Endothelial cell of umbilical vein (primary cell): ENCODE results near the gene ZNF580. TPM values are rescaled to one million over a fixed set of nuclear protein-coding genes. Genes with fewer than 3 reads are reported as not detected.

ENCODE experiments used
- BruUV-seq: library from RNA; stranded (reverse); fragments of 400-500 nt; replicated peaks from 2 replicates; lab custom pipeline; 2021; lab: Mats Ljungman, UMichigan
- CTCF ChIA-PET: fragments of 300-600, 350-600 bp; sonication (Branson Sonifier 250); formaldehyde crosslinking; loops from one replicate; lab custom pipeline; 2021; ENCODE audit warnings: antibody characterized with exemption, inconsistent platforms; lab: Charles Lee
- POLR2A ChIA-PET: fragments of 300-600, 350-600 bp; sonication (Branson Sonifier 250); formaldehyde crosslinking; loops from one replicate; lab custom pipeline; 2021; ENCODE audit warnings: antibody characterized with exemption, inconsistent platforms; lab: Charles Lee
- DNase-seq: peaks from one replicate; pipeline ENCODE4 v3.0.0-alpha.2; 2011; ENCODE audit warnings: low read depth, low spot score
- FAIRE-seq: peaks from 2 replicates; lab custom pipeline; 2011; peaks lifted over from hg19 to GRCh38; lab: Jason Lieb, UNC
- H2AFZ ChIP-seq: 2 replicates; pipeline ENCODE4 v1.6.0; 2012; ENCODE audit warnings: low read depth, low read length, control low read depth, inconsistent platforms
- H3K27ac ChIP-seq: 2 replicates; pipeline ENCODE4 v1.5.1; 2011; ENCODE audit warnings: low read depth, mild to moderate bottlenecking, control low read depth, low read length, moderate library complexity; ENCODE audit not compliant: insufficient read depth
- H3K27me3 ChIP-seq, 2 experiments: 2 replicates each; pipeline versions ENCODE4 v1.6.0 to v1.6.1; 2011; ENCODE audit warnings: low read length in 2 of 2, mixed read lengths in 1 of 2; ENCODE audit not compliant: control insufficient read depth in 2 of 2, insufficient read depth in 2 of 2
- H3K36me3 ChIP-seq, 2 experiments: 2 replicates in 1 of 2; 3 replicates in 1 of 2; pipeline ENCODE4 v1.5.1; 2011; ENCODE audit warnings: low read length in 2 of 2, mild to moderate bottlenecking in 1 of 2, moderate library complexity in 1 of 2; ENCODE audit not compliant: control insufficient read depth in 2 of 2, insufficient read depth in 2 of 2; ENCODE audit errors: extremely low read depth in 1 of 2
- H3K4me1 ChIP-seq: 3 replicates; pipeline ENCODE4 v1.5.1; 2011; ENCODE audit warnings: mild to moderate bottlenecking, low read length; ENCODE audit not compliant: control insufficient read depth, insufficient read depth; ENCODE audit errors: extremely low read depth
- H3K4me2 ChIP-seq: 2 replicates; pipeline ENCODE4 v1.6.1; 2011; ENCODE audit warnings: low read length, control low read depth, mixed read lengths; ENCODE audit not compliant: insufficient read depth
- H3K4me3 ChIP-seq, 3 experiments: fragments of 200-600 bp in 1 of 3; sonication (generic), shearing (Covaris generic) in 1 of 3; replicated peaks in 1 of 3; 2 replicates each; pipeline ENCODE4 v1.5.1; 2011 to 2016; ENCODE audit warnings: control low read depth in 3 of 3, low read length in 3 of 3, mild to moderate bottlenecking in 2 of 3, inconsistent platforms in 1 of 3, low read depth in 1 of 3, moderate library complexity in 1 of 3; ENCODE audit not compliant: insufficient read depth in 1 of 3
- H3K79me2 ChIP-seq: 2 replicates; pipeline ENCODE4 v1.6.0; 2012; ENCODE audit warnings: low read length, inconsistent platforms; ENCODE audit not compliant: control insufficient read depth, insufficient read depth
- H3K9ac ChIP-seq: replicated peaks from 2 replicates; pipeline ENCODE3; 2011; ENCODE audit warnings: low read length, control low read depth; ENCODE audit not compliant: insufficient read depth; ENCODE audit errors: extremely low read depth
- H3K9me1 ChIP-seq: replicated peaks from 3 replicates; pipeline ENCODE4 v1.6.0; 2011; ENCODE audit warnings: mild to moderate bottlenecking, low read length; ENCODE audit not compliant: control insufficient read depth, insufficient read depth; ENCODE audit errors: extremely low read depth
- H3K9me3 ChIP-seq: replicated peaks from 2 replicates; pipeline ENCODE4 v1.5.1; 2012; ENCODE audit warnings: low read length, inconsistent platforms; ENCODE audit not compliant: control insufficient read depth, insufficient read depth
- H4K20me1 ChIP-seq: replicated peaks from 2 replicates; pipeline ENCODE3; 2011; ENCODE audit warnings: mild to moderate bottlenecking, low read length; ENCODE audit not compliant: control insufficient read depth, insufficient read depth; ENCODE audit errors: extremely low read depth
- EZH2 ChIP-seq: IDR thresholded peaks from 2 replicates; pipeline ENCODE4 v1.6.1; 2012; ENCODE audit warnings: borderline replicate concordance, low read depth, mild to moderate bottlenecking, moderate library complexity, low read length, inconsistent platforms; ENCODE audit not compliant: severe bottlenecking
- FOS ChIP-seq: IDR thresholded peaks from 2 replicates; pipeline ENCODE4 v1.6.1; 2011; ENCODE audit warnings: mild to moderate bottlenecking, low read length, moderate library complexity, borderline replicate concordance; ENCODE audit not compliant: insufficient read depth
- GATA2 ChIP-seq: IDR thresholded peaks from 2 replicates; pipeline ENCODE4 v1.7.0; 2011; ENCODE audit warnings: low read depth, mild to moderate bottlenecking, moderate library complexity, mixed read lengths, low read length; ENCODE audit not compliant: insufficient read length, insufficient read depth
- JUN ChIP-seq: IDR thresholded peaks from 2 replicates; pipeline ENCODE4 v1.6.1; 2011; ENCODE audit warnings: borderline replicate concordance, low read depth; ENCODE audit not compliant: insufficient read length, insufficient read depth
- MAX ChIP-seq: IDR thresholded peaks from 2 replicates; pipeline ENCODE4 v1.6.1; 2011; ENCODE audit not compliant: insufficient read depth, insufficient read length
- MYC ChIP-seq: IDR thresholded peaks from one replicate; pipeline ENCODE4 v1.6.1; 2011; ENCODE audit warnings: mild to moderate bottlenecking, low read depth, low read length
- POLR2A ChIP-seq: IDR thresholded peaks from 2 replicates; pipeline ENCODE4 v1.6.1; 2012; ENCODE audit warnings: low read depth, mild to moderate bottlenecking, control low read depth, low read length
- POLR2AphosphoS5 ChIP-seq: IDR thresholded peaks from 2 replicates; pipeline ENCODE4 v1.6.1; 2012; ENCODE audit warnings: low read depth, mild to moderate bottlenecking, control low read depth, low read length, moderate library complexity; ENCODE audit not compliant: insufficient read depth
- dilution Hi-C: fragments of 300-500 bp; cut with MboI; formaldehyde crosslinking; loops from one replicate; pipeline ENCODE4 v1.15.0; 2019; ENCODE audit warnings: low sequenced_read_pairs; ENCODE audit not compliant: extremely low pct_ligation_motif_present
- intact Hi-C: fragments of 100-400 bp; cut with micrococcal nuclease; formaldehyde crosslinking; loops from one replicate; pipeline ENCODE4 v1.10.0; 2022
- polyA plus RNA-seq, 4 experiments: library from polyadenylated mRNA; depleted of rRNA in 3 of 4; stranded (reverse) in 3 of 4; unstranded in 1 of 4; fragments of >200 nt; gene quantifications; 2 replicates each; pipeline versions ENCODE4 v1.2.1 to v1.2.3, GENCODE V29; 2011 to 2012; ENCODE audit warnings: missing spikeins in 1 of 4
- total RNA-seq: library from RNA; stranded (reverse); gene quantifications from 2 replicates; pipeline ENCODE4 v1.2.3, GENCODE V29; 2021
- TF ChIP-seq, protein P1 (sequence below), 2 donors: IDR thresholded peaks; 1 replicate in 1 of 2; 2 replicates in 1 of 2; pipeline ENCODE4 v1.5.1; 2011; ENCODE audit warnings: low read length in 2 of 2, mild to moderate bottlenecking in 2 of 2, moderate library complexity in 2 of 2, control low read depth in 1 of 2, inconsistent platforms in 1 of 2, low read depth in 1 of 2; ENCODE audit not compliant: insufficient read depth in 1 of 2; ENCODE audit errors: extremely low read depth in 1 of 2

ZNF580 gene
- total and polyA plus RNA-seq, 2 donors (not counting 3 experiments of a cell fraction or from before 2014, with no cell fraction given): 13.7 to 41.1 TPM

GRCh38 chr19:55650602-55651230, 9.9 kb downstream of the ZNF580 start:
- ChIA-PET CTCF (no interaction called here), POLR2A (no interaction called here)
- TF ChIP-seq POLR2AphosphoS5 (no peak), JUN (no peak), MYC (no peak)
- no peak overlapping the region for H3K4me2 ChIP-seq
- H3K79me2 ChIP-seq: peaks cover 7% of the 10 kb centered on the region
- H3K4me1 ChIP-seq: peaks cover 13% of the 10 kb centered on the region
- H3K27me3 ChIP-seq: no peaks in the 10 kb centered on the region
- dilution Hi-C loops (no loop called here), intact Hi-C loops (loop anchor here (10.0 kb wide), 3 partner anchors 316 to 1186 kb away; partner anchors contain the start of genes KMT5C, LENG9 and ZNF787)
- H4K20me1 ChIP-seq: no peaks in the 10 kb centered on the region
- no peak for DNase-seq
- H3K4me3 ChIP-seq: no peak overlapping the region
- H3K36me3 ChIP-seq: peaks cover 0 to 1% of the 10 kb centered on the region in 2 experiments
- H2AFZ ChIP-seq: no peak overlapping the region
- FAIRE-seq: no peak
- H3K27ac ChIP-seq: no peak overlapping the region
- no peaks in the 10 kb centered on the region for H3K9me1 ChIP-seq
- H3K9ac ChIP-seq: no peak overlapping the region
- no TSS peak for BruUV-seq
- no peaks in the 10 kb centered on the region for H3K9me3 ChIP-seq

DNA sequence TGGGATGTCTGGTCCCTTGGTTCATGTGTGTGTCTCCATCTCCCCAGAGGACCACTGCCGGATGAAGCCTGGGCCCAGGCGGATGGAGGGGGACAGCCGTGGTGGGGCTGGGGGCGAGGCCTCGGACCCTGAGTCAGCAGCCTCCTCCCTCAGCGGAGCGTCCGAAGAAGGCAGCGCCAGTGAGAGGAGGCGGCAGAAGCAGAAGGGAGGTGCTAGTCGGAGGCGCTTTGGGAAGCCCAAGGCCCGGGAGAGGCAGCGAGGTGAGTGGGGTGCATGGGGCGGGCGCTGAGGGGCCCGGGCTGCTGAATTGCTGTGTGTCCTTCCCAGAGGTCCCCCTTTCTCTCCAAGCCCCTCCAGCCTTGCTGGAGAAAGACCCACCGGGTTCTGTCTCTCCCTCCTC, 10.4 kb downstream of the ZNF580 start:
- dilution Hi-C loops: no loop called here

More for the DNA sequence above, 10.4 kb downstream of the ZNF580 start:
- ChIA-PET POLR2A (no interaction called here), CTCF (no interaction called here)
- Histone ChIP-seq H2AFZ (no peak overlapping the region), H3K36me3 (peaks cover 0 to 1% of the 10 kb centered on the region in 2 experiments), H3K27me3 (no peaks in the 10 kb centered on the region), H3K27ac (no peak overlapping the region), H3K4me3 (no peak overlapping the region), H4K20me1 (peaks cover 2% of the 10 kb centered on the region), H3K4me1 (peaks cover 15% of the 10 kb centered on the region), H3K9ac (no peak overlapping the region), H3K4me2 (no peak overlapping the region), H3K79me2 (peaks cover 12% of the 10 kb centered on the region), H3K9me3 (no peaks in the 10 kb centered on the region), H3K9me1 (no peaks in the 10 kb centered on the region)
- intact Hi-C loops: loop anchor here (10.0 kb wide), 3 partner anchors 316 to 1186 kb away; partner anchors contain the start of genes KMT5C, LENG9 and ZNF787
- no peak for FAIRE-seq
- no peak for TF ChIP-seq MAX
- TF ChIP-seq POLR2A: no peak
- TF ChIP-seq JUN: no peak
- TF ChIP-seq MYC: no peak
- no peak for TF ChIP-seq FOS
- TF ChIP-seq, protein P1, sequence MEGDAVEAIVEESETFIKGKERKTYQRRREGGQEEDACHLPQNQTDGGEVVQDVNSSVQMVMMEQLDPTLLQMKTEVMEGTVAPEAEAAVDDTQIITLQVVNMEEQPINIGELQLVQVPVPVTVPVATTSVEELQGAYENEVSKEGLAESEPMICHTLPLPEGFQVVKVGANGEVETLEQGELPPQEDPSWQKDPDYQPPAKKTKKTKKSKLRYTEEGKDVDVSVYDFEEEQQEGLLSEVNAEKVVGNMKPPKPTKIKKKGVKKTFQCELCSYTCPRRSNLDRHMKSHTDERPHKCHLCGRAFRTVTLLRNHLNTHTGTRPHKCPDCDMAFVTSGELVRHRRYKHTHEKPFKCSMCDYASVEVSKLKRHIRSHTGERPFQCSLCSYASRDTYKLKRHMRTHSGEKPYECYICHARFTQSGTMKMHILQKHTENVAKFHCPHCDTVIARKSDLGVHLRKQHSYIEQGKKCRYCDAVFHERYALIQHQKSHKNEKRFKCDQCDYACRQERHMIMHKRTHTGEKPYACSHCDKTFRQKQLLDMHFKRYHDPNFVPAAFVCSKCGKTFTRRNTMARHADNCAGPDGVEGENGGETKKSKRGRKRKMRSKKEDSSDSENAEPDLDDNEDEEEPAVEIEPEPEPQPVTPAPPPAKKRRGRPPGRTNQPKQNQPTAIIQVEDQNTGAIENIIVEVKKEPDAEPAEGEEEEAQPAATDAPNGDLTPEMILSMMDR (IDR thresholded peaks at IDR 0.05; ENCODE audit: extremely low read depth in 1 of 2, insufficient read depth in 1 of 2, low read depth in 1 of 2, low read length in 2 of 2): no peak
- no peak for TF ChIP-seq POLR2AphosphoS5
- no peak for TF ChIP-seq EZH2
- TF ChIP-seq GATA2: no peak
- DNase-seq: no peak
- BruUV-seq: no TSS peak
